Amniotic epithelial cell (primary cell): ENCODE measurements around the gene IFNL1.
"Not testable (repeated sequence)": the region's sequence is repeated elsewhere in the genome, so short reads cannot be mapped to it uniquely, and the experiment has no call there.

Source experiments
- DNase-seq: peaks from one replicate; pipeline ENCODE4 v3.0.0-alpha.2; 2010; ENCODE audit warnings: low read depth

Gene IFNL1

DNA sequence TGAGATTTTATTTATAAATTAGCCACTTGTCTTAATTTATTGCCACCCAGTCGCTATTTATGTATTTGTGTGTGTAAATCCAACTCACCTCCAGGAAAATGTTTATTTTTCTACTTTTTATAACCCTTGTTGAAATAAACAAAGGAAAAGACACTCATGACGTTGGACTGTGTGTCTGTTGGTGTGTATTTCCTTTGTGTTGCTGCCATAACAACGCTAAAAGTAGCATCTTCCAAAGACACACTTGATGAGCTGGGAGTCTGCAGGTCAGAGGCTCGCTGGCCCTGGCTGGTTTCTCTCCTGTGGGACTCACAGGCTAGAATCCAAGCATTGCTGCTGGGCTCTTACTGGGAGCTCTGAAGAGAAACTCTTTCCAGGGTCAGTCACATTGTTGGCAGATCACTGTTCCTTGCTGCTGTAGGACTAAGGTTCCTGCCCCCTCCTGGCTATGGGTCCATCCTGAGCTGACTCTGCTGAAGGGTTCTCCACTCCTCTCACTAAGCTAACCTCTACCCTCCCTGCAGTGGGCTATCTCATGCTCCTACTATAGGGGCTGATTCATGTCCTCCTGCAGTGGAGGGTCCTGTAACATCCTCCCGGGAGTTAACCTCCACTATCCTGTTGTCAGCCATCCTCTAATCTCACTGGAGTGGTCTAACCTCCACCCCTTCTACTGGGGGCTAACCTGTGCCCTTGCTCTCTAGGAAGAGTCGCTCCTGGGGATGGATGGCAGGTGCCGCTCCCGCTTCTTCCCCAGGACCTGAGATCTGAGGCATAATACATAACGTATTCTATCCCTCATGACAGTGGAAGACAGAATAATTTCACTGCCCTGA, 26.0 kb upstream of the IFNL1 start:
- no peak for DNase-seq

- DNase-seq: not testable (repeated sequence)
Observed at GRCh38 chr19:39273859-39274258, 22.3 kb upstream of the IFNL1 start.

DNA sequence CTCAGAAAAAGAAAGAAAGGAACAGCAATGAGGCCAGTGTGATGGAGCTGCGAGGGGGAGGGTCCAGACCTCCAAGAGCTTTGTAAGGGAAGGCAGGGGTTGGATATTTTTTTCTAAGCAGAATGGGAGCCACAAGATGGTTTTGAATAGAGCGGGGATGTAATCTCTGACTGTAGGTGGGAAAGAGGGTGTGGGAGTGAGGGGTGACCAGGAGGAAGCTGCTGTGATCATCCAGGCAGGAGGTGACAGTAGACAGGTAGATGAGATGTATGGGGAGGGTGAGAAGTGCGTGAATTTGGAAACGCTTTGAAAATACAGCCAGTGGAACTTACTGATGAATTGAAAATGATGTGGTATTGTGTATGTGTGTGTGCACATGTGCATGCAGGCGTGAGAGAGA, 20.6 kb upstream of the IFNL1 start:
- DNase-seq: no peak

GRCh38 chr19:39276740-39277139, 19.5 kb upstream of the IFNL1 start:
- no peak for DNase-seq

- DNase-seq: peak; percentile 70
Observed at GRCh38 chr19:39277598-39277997, 18.6 kb upstream of the IFNL1 start.

DNA sequence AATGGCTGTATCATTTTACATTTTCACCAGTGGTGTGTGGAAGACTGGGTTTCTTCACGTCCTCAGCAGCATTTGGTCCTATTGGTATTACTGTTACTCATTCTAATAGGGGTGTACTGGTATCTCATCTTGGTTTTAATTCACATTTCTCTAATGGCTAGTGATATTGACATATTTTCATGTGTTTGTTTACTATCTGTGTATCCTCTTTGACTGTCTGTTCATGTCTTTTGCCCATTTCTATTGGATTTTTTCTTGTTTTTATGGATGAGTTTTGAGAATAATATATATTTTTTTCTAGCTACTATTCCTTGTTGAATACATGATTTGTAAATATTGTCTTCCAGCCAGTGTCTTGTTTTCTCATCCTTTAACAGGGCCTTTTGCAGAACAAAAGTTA, 14.2 kb upstream of the IFNL1 start:
- no peak for DNase-seq

GRCh38 chr19:39284032-39284431, 12.2 kb upstream of the IFNL1 start:
- no peak for DNase-seq

DNA sequence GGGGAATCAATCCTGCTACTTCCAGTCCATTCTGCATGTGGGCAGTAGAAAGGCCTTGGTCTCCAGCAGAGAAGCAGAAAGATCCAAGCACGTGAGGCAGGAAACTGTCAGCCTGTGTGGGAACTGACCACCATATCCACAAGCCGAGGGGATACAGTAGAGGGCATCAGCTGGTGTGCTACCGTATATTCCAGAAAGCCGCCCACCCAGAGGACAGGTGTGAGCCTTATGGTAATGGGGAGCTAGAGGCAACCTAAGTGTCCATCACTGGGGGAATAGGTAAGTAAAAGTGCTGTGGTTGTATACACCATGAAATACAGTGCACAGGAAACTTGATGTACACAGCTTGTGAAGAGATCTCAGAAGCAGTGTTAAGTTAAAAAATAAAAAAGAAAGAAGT, 2.8 kb upstream of the IFNL1 start:
- DNase-seq: no peak

DNA sequence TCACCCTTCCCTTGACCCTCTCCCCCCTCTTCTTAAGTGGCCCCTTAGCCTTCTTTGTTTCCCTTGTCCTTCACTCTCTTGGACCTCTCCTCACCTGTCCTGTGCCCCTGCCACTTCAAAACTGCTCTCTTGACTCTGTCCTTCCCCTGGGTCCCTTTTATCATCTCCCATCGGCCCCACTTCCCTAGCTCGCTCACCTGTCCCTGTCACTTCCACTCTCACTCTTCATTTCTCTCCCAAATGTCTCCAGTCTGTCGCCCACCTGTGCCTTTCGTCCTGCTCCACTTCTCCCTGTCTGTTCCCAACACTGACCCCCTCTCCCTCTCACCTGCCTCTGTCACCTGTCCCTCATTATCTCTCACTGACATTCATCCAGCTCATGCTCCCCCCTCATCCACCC, 699 bp downstream of the IFNL1 start:
- no peak for DNase-seq

GRCh38 chr19:39297931-39298634, 1.9 kb downstream of the IFNL1 start:
- DNase-seq: no peak

DNA sequence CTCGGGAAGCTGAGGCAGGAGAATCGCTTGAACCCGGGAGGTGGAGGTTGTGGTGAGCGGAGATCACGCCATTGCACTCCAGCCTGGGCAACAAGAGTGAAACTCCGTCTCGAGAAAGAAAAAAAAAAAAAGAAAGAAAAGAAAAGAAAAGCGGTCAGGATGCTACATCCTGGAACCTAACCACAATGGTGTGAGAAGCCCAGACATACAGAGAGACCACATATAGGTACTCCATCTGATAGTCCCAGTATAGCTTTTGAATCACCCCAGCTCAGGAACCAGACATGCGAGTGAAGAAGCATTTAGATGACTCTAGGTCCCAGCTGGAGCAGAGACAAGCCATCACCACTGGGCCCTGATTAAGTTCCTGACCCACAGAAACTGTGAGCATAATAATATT, 3.2 kb downstream of the IFNL1 start:
- no peak for DNase-seq

- no peak for DNase-seq
Observed at GRCh38 chr19:39299832-39300231, 3.6 kb downstream of the IFNL1 start.

GRCh38 chr19:39301021-39301420, 4.8 kb downstream of the IFNL1 start:
- no peak for DNase-seq

DNA sequence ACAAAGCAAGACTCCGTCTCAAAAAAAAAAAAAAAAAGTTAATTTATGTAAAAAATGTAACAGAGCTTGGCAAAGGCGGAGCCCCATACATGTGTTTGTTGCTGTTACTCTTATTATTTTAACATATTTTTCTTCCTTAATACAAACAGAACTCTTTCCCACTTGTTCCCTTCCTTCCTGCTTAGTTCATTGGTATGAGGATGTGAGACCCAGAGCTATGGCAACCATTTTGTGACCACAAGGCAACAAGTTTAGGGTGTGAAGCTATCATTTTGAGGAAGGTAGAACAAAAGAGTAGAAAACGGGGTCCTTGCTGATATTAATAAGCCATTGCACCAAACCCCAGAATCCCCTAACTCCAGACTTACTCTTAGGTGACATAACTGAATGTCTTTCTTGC, 5.4 kb downstream of the IFNL1 start:
- no peak for DNase-seq

GRCh38 chr19:39303373-39304184, 7.4 kb downstream of the IFNL1 start:
- no peak for DNase-seq

DNA sequence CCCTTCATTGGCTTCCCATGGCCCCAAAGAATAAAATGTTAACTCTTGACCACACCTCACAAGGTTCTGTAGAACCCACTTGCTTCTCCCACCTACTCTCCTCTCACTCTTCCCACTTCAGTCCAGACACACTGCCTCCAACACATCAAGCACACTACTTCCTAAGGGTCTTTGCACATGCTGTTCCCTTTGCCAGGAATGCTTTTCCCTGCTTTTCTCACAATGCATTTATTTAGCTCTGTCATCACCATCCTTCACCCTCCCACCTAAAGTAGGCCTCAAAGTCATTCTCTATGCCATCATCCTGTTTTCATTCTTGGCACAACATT, 7.9 kb downstream of the IFNL1 start:
- no peak for DNase-seq

- no peak for DNase-seq
Observed at GRCh38 chr19:39304701-39305571, 8.7 kb downstream of the IFNL1 start.

DNA sequence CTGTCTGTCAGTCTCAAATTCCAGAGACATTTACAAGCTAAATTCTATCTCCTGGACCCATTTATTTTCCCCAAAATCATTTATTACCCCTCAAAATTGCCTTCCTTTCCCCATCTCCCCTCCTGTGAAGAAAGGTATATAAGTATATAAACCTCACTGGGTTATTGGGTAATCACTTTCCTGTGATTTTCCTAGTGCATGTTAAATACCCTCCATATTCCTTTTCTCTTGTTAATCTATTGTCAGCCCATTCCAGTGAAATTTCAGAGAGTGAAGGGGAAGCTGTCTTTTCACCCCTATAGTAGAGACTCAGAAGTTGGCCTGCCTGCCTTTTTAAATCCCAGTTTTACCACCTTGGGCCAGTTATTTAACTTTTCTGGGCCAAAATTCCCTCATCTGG, 9.9 kb downstream of the IFNL1 start:
- no peak for DNase-seq

DNA sequence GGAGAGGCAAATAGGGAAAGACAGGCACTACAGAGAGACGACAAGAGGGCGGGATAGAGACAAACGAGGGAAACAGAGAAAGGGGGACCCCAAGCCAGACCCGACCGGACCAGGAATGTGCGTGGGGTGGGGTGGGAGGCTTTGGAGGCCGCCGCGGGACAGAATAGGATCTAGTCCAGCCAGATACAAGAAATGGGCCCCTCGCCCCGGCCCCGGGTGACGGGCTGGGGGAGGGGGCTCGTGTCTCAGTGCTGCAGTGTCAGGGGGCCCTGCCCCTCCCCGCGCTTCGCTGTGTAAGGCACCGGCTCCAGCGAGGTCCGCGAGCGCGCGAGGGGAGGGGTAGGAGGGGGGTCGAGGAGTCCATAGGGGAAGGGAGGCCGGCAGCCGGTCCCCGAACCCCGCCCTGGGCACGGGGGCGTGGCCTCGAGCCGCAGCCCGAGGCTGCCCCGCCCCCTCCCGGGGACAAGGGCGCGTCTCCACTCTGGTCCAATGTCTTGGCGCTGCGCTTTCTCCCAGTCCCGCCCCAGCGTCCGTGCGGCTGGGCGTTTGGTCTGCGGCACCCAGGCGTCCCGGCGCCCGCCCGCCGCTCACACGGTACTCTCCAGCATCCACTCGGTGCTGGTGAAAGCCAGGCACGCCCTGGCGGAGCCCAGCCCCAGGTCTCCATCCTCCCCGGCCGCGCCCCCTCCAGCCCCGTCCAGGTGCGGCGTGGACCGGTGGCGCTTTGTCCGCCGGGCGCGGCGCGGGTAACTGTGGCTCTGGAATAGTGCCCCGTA, 11.0 kb downstream of the IFNL1 start:
- peak; percentile 8 for DNase-seq

- DNase-seq: no peak
Observed at GRCh38 chr19:39307822-39308530, 11.8 kb downstream of the IFNL1 start.
